ENCODE results near the gene MCM10.
"Not testable (repeated sequence)": the region's sequence is repeated elsewhere in the genome, so short reads cannot be mapped to it uniquely, and the experiment has no call there.

MCM10 gene

DNA sequence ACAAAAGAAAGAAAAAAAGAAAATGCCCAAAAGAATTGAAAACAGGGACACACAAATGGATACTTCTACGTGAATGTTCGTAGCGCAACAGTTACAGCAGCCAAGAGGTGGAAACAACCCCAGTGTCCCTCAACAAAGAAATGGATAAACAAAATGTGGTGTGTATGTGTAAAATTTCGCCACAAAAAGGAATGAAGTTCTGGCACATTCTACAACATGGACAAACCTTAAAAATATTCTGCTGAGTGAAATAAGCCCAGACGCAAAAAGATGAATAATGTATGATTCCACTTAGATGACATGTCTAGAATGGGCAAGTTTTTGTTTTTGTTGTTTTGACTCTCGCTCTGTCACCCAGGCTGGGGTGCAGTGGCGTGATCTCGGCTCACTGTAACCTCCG lies 61.9 kb downstream of the MCM10 start:
- H3K4me3 ChIP-seq (ENCODE audit: low read depth in 1 of 2, low read length in 2 of 2) = no peak overlapping the region
- no peaks in the 10 kb centered on the region for H3K27me3 ChIP-seq (ENCODE audit: control insufficient read depth in 1 of 2, insufficient read depth in 2 of 2, low read length in 2 of 2)
- H3K4me1 ChIP-seq (ENCODE audit: insufficient read depth, low read length) = no peaks in the 10 kb centered on the region
- no peaks in the 10 kb centered on the region for H3K36me3 ChIP-seq (ENCODE audit: insufficient read depth, low read length)
- H3K27ac ChIP-seq (ENCODE audit: low read depth, low read length) = no peak overlapping the region
- H3K9me3 ChIP-seq (ENCODE audit: low read length) = no peaks in the 10 kb centered on the region
- H3K9ac ChIP-seq (ENCODE audit: low read length) = no peak overlapping the region

DNA sequence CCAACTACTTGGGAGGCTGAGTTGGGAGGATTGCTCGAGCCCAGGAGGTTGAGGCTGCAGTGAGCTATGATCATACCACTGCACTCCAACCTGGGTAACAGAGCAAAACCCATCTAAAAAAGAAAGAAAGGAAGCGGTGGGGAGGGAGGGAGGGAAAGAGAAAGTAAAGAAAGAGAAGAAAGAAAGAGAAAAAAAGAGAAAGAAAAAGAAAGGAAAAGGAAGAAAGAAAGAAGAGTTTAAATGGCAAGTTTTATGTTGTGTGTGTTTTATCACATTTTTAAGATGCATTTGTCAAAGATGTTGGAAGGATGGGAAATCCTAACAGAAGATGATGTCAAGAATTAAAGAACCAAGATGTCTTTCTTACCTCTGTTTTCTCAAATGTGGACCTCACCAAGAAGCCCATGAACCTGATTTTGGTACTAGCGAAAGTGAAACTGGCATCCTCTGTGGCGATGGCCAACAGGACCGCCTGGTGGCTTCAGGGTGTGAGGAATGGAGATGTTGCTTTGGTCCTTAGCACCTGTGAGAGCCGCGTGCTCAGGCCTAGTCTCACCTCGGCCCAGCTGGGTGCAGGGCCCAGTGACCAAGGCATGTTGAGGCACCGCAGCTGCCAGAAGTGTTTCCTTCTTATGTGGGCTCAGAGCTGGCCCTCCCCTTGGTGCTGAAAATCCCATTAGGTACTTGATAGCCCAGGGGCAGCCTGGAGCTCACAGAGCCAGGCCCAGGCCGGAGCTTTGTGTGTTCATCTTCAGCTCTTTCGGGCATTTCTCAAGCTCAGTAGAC lies 63.0 kb downstream of the MCM10 start:
- Histone ChIP-seq H3K27me3 (ENCODE audit: control insufficient read depth in 1 of 2, insufficient read depth in 2 of 2, low read length in 2 of 2) (no peaks in the 10 kb centered on the region), H3K27ac (ENCODE audit: low read depth, low read length) (no peak overlapping the region), H3K36me3 (ENCODE audit: insufficient read depth, low read length) (no peaks in the 10 kb centered on the region), H3K9me3 (ENCODE audit: low read length) (no peaks in the 10 kb centered on the region), H3K9ac (ENCODE audit: low read length) (no peak overlapping the region), H3K4me3 (ENCODE audit: low read depth in 1 of 2, low read length in 2 of 2) (no peak overlapping the region), H3K4me1 (ENCODE audit: insufficient read depth, low read length) (no peaks in the 10 kb centered on the region)

DNA sequence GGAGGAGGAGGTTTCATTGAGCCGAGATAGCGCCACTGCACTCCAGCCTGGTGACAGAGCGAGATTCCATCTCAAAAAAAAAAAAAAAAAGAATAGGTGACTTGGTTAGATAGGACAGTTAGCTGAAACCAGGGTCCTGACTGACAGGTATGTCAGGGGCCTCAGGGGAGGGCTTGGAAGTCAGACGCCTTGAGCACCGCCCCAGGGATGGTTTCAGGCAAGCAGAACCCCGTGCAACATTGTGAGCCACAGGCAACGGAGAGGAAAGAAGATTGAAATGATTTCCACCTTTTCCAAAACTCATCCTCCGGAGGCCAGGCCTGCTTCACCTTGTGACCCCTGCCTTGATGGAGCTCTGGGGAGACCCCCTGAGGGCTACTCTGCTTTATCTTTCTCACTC lies 64.2 kb downstream of the MCM10 start:
- Histone ChIP-seq H3K27ac (ENCODE audit: low read depth, low read length) (no peak overlapping the region), H3K4me3 (ENCODE audit: low read depth in 1 of 2, low read length in 2 of 2) (no peak overlapping the region), H3K4me1 (ENCODE audit: insufficient read depth, low read length) (no peaks in the 10 kb centered on the region), H3K36me3 (ENCODE audit: insufficient read depth, low read length) (no peaks in the 10 kb centered on the region), H3K27me3 (ENCODE audit: control insufficient read depth in 1 of 2, insufficient read depth in 2 of 2, low read length in 2 of 2) (no peaks in the 10 kb centered on the region), H3K9ac (ENCODE audit: low read length) (no peak overlapping the region), H3K9me3 (ENCODE audit: low read length) (no peaks in the 10 kb centered on the region)

DNA sequence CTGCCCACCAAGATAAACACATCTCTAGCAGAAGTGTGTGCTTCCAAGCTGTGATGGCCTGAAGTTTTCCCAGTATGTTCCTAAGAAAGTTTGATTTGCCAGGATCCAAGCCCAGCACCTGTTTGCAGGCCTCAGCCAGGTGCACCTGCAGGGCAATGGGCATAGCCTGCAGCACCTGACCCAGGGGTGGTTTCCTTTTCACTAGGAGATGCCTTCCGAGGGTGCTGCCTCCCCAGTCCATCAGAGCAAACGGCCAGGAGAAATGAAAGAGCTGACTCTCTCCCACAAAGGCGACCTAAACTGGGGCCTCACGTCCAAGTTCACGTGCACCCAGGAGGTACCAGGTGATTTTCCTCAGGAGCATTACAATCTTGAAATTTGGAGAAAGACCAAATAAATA lies 65.7 kb downstream of the MCM10 start:
- Histone ChIP-seq H3K9me3 (ENCODE audit: low read length) (no peaks in the 10 kb centered on the region), H3K27me3 (ENCODE audit: control insufficient read depth in 1 of 2, insufficient read depth in 2 of 2, low read length in 2 of 2) (no peaks in the 10 kb centered on the region), H3K4me1 (ENCODE audit: insufficient read depth, low read length) (no peaks in the 10 kb centered on the region), H3K9ac (ENCODE audit: low read length) (no peak overlapping the region), H3K4me3 (ENCODE audit: low read depth in 1 of 2, low read length in 2 of 2) (no peak overlapping the region), H3K36me3 (ENCODE audit: insufficient read depth, low read length) (no peaks in the 10 kb centered on the region), H3K27ac (ENCODE audit: low read depth, low read length) (no peak overlapping the region)

DNA sequence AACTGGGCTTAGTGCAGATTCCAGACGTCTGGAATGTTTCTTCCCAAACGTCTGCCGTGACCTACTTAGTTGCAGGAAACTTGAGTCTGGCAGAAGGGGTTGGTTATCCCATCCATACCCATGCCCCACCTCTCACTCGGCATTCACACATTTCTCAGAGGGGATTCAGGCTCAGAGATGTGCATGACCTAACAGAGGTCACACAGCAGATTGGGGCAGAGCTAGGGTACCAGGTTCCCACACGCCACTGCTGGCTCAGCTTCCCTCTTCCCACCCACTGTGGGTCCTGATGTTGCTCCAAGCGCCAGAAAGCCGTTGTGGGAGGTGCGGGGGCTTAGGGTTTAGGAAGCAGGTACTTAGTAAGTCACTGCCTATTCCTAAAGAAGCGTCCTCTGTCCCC lies 69.8 kb downstream of the MCM10 start:
- Histone ChIP-seq H3K27ac (ENCODE audit: low read depth, low read length) (no peak overlapping the region), H3K4me3 (ENCODE audit: low read depth in 1 of 2, low read length in 2 of 2) (no peak overlapping the region), H3K4me1 (ENCODE audit: insufficient read depth, low read length) (no peaks in the 10 kb centered on the region), H3K36me3 (ENCODE audit: insufficient read depth, low read length) (no peaks in the 10 kb centered on the region), H3K9me3 (ENCODE audit: low read length) (no peaks in the 10 kb centered on the region), H3K27me3 (ENCODE audit: control insufficient read depth in 1 of 2, insufficient read depth in 2 of 2, low read length in 2 of 2) (no peaks in the 10 kb centered on the region), H3K9ac (ENCODE audit: low read length) (no peak overlapping the region)

DNA sequence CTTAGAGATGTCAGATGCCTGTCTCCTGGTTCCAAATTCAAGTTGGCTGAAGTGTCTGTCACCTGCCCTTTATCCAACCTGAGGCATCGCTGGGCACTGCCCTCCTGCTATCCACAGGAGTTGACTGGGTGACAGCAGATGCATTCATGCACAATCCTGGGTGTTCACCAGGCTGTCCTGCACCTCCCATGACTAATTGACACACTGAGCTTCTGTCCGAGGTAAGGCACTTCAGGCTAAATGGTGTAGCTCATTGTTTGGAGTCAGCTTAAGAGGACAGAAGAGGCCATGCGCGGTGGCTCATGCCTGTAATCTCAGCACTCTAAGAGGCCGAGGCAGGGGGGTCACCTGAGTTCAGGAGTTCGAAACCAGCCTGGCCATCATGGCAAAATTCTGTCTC lies 70.5 kb downstream of the MCM10 start:
- no peaks in the 10 kb centered on the region for H3K27me3 ChIP-seq (ENCODE audit: control insufficient read depth in 1 of 2, insufficient read depth in 2 of 2, low read length in 2 of 2)
- no peaks in the 10 kb centered on the region for H3K36me3 ChIP-seq (ENCODE audit: insufficient read depth, low read length)
- no peak overlapping the region for H3K9ac ChIP-seq (ENCODE audit: low read length)
- no peaks in the 10 kb centered on the region for H3K9me3 ChIP-seq (ENCODE audit: low read length)
- no peak overlapping the region for H3K4me3 ChIP-seq (ENCODE audit: low read depth in 1 of 2, low read length in 2 of 2)
- no peaks in the 10 kb centered on the region for H3K4me1 ChIP-seq (ENCODE audit: insufficient read depth, low read length)
- no peak overlapping the region for H3K27ac ChIP-seq (ENCODE audit: low read depth, low read length)

DNA sequence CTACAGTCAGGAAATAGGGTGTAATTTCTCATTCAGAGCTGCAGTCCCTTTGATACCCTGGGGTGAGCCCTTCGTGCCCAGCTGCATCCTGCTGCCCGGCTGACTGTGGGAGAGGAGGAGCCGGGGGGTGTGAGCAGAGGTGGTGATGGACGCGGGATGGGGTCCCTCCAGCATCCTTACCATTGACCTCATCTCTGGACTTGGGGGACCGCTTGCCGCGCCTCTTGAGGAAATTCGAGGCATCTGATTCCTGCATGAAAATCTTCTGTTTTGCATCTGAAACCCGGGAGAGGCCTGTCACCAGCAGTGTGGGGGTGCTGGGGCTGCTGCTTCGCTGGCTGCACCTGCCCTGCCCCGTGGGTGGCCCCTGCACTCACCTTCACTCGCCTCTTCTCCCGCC lies 72.0 kb downstream of the MCM10 start:
- Histone ChIP-seq H3K9me3 (ENCODE audit: low read length) (no peaks in the 10 kb centered on the region), H3K9ac (ENCODE audit: low read length) (no peak overlapping the region), H3K27ac (ENCODE audit: low read depth, low read length) (no peak overlapping the region), H3K4me1 (ENCODE audit: insufficient read depth, low read length) (no peaks in the 10 kb centered on the region), H3K27me3 (ENCODE audit: control insufficient read depth in 1 of 2, insufficient read depth in 2 of 2, low read length in 2 of 2) (no peaks in the 10 kb centered on the region), H3K4me3 (ENCODE audit: low read depth in 1 of 2, low read length in 2 of 2) (no peak overlapping the region), H3K36me3 (ENCODE audit: insufficient read depth, low read length) (no peaks in the 10 kb centered on the region)

DNA sequence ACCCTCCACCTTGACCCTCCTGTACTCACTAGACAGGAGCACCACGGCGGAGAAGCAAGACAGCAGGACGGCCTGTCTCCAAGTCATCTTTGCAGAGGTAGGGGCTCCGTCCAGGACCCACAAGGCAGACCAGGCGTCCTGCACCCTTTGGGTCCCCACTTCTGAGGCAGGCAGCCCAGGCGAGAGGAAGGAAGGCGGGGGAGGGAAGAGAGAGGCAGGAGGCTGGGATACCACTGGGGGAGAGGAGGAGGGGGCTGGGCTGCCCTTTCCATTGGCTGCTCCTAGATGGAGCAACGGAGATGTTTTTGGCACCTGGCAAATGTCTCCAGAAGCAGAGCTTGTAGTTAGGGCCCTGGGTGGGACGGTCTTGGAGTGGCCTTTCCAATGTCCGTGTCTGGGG lies 72.8 kb downstream of the MCM10 start, which contains the start of gene UCMA:
UCMA (minus strand) TSS at position 203 of the 400 bp plus-strand sequence; CDS start at position 87, 116 bp downstream.
- Histone ChIP-seq H3K4me3 (ENCODE audit: low read depth in 1 of 2, low read length in 2 of 2) (no peak within 1 kb of the TSS), H3K27me3 (ENCODE audit: control insufficient read depth in 1 of 2, insufficient read depth in 2 of 2, low read length in 2 of 2) (no peaks in the 10 kb centered on the region), H3K9me3 (ENCODE audit: low read length) (no peaks in the 10 kb centered on the region), H3K27ac (ENCODE audit: low read depth, low read length) (no peak within 1 kb of the TSS), H3K36me3 (ENCODE audit: insufficient read depth, low read length) (no peaks in the 10 kb centered on the region), H3K9ac (ENCODE audit: low read length) (no peak within 1 kb of the TSS), H3K4me1 (ENCODE audit: insufficient read depth, low read length) (no peaks in the 10 kb centered on the region)

DNA sequence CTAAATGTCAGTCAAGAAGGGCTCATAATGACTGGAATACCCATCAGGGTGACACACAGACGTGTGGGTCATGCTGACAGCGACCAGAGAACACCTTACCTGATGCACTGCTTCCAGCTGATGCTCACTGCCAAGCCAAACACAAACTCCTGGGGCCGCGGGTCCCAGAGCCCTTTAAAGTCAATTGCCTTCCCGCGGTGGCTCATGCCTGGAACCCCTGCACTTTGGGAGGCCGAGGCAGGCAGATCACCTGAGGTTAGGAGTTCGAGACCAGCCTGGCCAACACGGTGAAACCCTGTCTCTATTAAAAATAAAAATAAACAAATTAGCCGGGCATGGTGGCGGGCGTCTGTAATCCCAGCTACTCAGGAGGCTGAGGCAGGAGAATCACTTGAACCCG lies 73.4 kb downstream of the MCM10 start:
- not testable (repeated sequence) for H3K27ac ChIP-seq (ENCODE audit: low read depth, low read length); H3K4me3 ChIP-seq (ENCODE audit: low read depth in 1 of 2, low read length in 2 of 2); H3K36me3 ChIP-seq (ENCODE audit: insufficient read depth, low read length); H3K9me3 ChIP-seq (ENCODE audit: low read length); H3K4me1 ChIP-seq (ENCODE audit: insufficient read depth, low read length); H3K27me3 ChIP-seq (ENCODE audit: control insufficient read depth in 1 of 2, insufficient read depth in 2 of 2, low read length in 2 of 2); H3K9ac ChIP-seq (ENCODE audit: low read length)

DNA sequence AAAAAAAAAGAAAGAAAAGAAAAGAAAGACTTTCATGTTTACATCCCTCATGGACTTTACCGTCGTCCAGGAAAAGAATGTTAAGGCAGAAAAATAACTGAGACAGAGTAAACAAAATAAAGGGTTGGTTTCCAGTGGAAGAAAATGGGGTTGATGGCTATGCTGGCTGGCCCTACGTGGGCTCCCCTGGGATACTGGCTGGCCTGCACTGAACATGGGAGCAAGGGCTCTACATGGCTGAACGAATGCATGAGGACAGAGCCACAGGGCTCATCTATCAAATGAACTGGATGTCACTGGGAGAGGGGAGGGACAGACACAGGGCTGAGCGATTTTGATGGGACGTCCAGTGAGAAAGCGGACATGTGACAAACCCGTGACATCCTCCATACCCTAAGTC lies 75.3 kb downstream of the MCM10 start:
- H3K36me3 ChIP-seq (ENCODE audit: insufficient read depth, low read length) = no peaks in the 10 kb centered on the region
- H3K27ac ChIP-seq (ENCODE audit: low read depth, low read length) = no peak overlapping the region
- H3K4me1 ChIP-seq (ENCODE audit: insufficient read depth, low read length) = no peaks in the 10 kb centered on the region
- no peaks in the 10 kb centered on the region for H3K9me3 ChIP-seq (ENCODE audit: low read length)
- H3K9ac ChIP-seq (ENCODE audit: low read length) = no peak overlapping the region
- no peaks in the 10 kb centered on the region for H3K27me3 ChIP-seq (ENCODE audit: control insufficient read depth in 1 of 2, insufficient read depth in 2 of 2, low read length in 2 of 2)
- H3K4me3 ChIP-seq (ENCODE audit: low read depth in 1 of 2, low read length in 2 of 2) = no peak overlapping the region

DNA sequence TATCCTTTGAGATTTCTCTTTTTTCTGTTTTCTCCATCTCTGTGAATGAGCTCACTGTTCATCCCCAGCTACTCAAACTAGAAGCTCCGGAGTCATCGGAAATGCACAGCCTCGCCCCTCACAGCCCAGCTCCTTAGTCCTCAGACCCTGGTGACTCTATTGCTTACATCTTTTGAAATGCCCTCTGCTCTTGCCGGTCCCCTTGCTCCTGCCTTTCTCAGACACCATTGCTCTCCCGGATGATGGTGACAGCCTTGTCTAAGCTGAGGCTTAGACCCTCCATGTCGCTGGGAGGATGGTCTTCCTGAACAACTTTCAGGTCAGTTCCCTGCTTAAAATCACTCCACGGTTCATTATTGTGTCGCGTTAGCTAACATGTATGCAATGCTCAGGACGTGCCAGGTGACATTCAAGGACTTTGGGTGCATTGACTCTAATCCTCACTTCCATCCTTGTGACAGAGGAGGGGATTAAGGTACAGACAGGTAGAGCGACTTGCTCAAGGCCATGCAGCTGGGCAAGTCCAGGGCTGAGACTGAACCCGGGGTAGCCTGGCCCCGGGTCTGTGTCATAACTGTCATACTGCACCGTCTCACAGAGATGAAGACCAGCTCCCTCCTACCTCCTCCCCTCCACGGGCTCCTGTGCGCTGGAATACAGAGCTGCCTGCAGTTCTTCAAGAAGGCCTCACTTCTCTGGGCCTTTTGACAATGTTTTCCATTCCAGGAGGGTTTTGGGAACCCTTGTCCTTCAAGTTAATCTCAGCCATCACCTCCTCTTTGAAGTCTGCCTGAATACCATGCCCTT lies 77.1 kb downstream of the MCM10 start:
- Histone ChIP-seq H3K4me3 (ENCODE audit: low read depth in 1 of 2, low read length in 2 of 2) (no peak overlapping the region), H3K9me3 (ENCODE audit: low read length) (no peaks in the 10 kb centered on the region), H3K9ac (ENCODE audit: low read length) (no peak overlapping the region), H3K36me3 (ENCODE audit: insufficient read depth, low read length) (no peaks in the 10 kb centered on the region), H3K27me3 (ENCODE audit: control insufficient read depth in 1 of 2, insufficient read depth in 2 of 2, low read length in 2 of 2) (no peaks in the 10 kb centered on the region), H3K4me1 (ENCODE audit: insufficient read depth, low read length) (no peaks in the 10 kb centered on the region), H3K27ac (ENCODE audit: low read depth, low read length) (no peak overlapping the region)
